Liver (tissue), 3 donors: ENCODE measurements around the gene LDB2.

Experiments used
- GABPA ChIP-seq, 2 donors: IDR thresholded peaks in 1 of 2; conservative IDR thresholded peaks in 1 of 2; 2 replicates each; pipeline ENCODE4 v1.6.1; 2016; ENCODE audit warnings: antibody characterized with exemption in 2 of 2, mild to moderate bottlenecking in 1 of 2, moderate library complexity in 1 of 2
- RAD21 ChIP-seq, 2 donors: IDR thresholded peaks; 2 replicates each; pipeline ENCODE4 v1.6.1; 2016; ENCODE audit warnings: antibody characterized with exemption in 2 of 2, mild to moderate bottlenecking in 2 of 2
- SP1 ChIP-seq: IDR thresholded peaks from 2 replicates; pipeline ENCODE4 v1.6.1; 2018; ENCODE audit warnings: antibody characterized with exemption, mild to moderate bottlenecking
- TAF1 ChIP-seq: conservative IDR thresholded peaks from 2 replicates; pipeline ENCODE4 v1.6.1; 2016; ENCODE audit warnings: antibody characterized with exemption, mild to moderate bottlenecking
- TF ChIP-seq, protein P1 (sequence below): IDR thresholded peaks from 2 replicates; pipeline ENCODE4 v1.6.1; 2016; ENCODE audit warnings: antibody characterized with exemption
- TF ChIP-seq, protein P2 (sequence below): fragments of 150-350 bp; IDR thresholded peaks from 2 replicates; pipeline ENCODE4 v1.5.1; 2017; ENCODE audit warnings: improper control_type of control experiment, low read depth, low read length; ENCODE audit not compliant: missing input control
- TF ChIP-seq, protein P3 (sequence below): IDR thresholded peaks from 2 replicates; pipeline ENCODE4 v1.6.1; 2016; ENCODE audit warnings: antibody characterized with exemption
- donor health status: healthy.
- donor health status: healthy.

DNA sequence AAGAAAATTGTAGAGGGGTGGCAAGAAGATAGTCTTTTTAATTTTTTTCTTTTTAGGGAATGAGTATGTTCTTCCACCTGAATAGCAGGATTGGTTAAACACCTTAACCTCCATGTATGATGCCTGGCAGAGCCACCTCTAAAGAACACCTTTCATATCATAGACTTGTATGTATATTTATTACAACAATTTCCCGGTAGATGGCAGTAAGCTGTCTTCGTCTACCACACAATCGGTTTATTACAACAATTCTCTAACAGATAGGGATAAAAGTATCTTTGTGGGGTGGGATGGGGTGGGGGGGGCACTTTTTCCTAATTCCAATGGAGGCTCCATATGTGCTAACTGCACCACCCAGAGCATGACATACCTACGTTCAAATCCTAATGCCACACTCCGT is 255.5 kb downstream of the LDB2 start:
- TF ChIP-seq, protein P1, sequence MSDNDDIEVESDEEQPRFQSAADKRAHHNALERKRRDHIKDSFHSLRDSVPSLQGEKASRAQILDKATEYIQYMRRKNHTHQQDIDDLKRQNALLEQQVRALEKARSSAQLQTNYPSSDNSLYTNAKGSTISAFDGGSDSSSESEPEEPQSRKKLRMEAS, result no peak
- TF ChIP-seq, protein P2, sequence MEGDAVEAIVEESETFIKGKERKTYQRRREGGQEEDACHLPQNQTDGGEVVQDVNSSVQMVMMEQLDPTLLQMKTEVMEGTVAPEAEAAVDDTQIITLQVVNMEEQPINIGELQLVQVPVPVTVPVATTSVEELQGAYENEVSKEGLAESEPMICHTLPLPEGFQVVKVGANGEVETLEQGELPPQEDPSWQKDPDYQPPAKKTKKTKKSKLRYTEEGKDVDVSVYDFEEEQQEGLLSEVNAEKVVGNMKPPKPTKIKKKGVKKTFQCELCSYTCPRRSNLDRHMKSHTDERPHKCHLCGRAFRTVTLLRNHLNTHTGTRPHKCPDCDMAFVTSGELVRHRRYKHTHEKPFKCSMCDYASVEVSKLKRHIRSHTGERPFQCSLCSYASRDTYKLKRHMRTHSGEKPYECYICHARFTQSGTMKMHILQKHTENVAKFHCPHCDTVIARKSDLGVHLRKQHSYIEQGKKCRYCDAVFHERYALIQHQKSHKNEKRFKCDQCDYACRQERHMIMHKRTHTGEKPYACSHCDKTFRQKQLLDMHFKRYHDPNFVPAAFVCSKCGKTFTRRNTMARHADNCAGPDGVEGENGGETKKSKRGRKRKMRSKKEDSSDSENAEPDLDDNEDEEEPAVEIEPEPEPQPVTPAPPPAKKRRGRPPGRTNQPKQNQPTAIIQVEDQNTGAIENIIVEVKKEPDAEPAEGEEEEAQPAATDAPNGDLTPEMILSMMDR, result no peak
- TF ChIP-seq RAD21 (IDR thresholded peaks at IDR 0.05) (peak; percentile 24 to 38), SP1 (no peak), GABPA (IDR thresholded peaks at IDR 0.05 in 1 of 2, conservative IDR thresholded peaks at IDR 0.05 in 1 of 2) (no peak), TAF1 (no peak)
- TF ChIP-seq, protein P3, sequence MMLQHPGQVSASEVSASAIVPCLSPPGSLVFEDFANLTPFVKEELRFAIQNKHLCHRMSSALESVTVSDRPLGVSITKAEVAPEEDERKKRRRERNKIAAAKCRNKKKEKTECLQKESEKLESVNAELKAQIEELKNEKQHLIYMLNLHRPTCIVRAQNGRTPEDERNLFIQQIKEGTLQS, result no peak
